OCI-LY3 (cell line): Measurements from ENCODE around the gene C14orf119.

ENCODE experiments used
- H2AFZ ChIP-seq: fragments of 200-600, 300-600 bp; shearing (Covaris generic); 2 replicates; pipeline ENCODE4 v1.6.0; 2014; ENCODE audit warnings: antibody characterized with exemption, low read depth, low read length
- H3K27ac ChIP-seq: fragments of 200-600, 300-600 bp; sonication (generic); 2 replicates; pipeline ENCODE4 v1.5.1; 2014; ENCODE audit warnings: mild to moderate bottlenecking, low read length, moderate library complexity, mixed read lengths
- H3K27me3 ChIP-seq: fragments of 200-600, 300-600 bp; sonication (generic); 2 replicates; pipeline ENCODE4 v1.6.1; 2014; ENCODE audit warnings: low read depth, low read length, mixed read lengths
- H3K36me3 ChIP-seq: fragments of 200-600, 300-600 bp; sonication (generic); replicated peaks from 2 replicates; pipeline ENCODE3; 2014; ENCODE audit warnings: low read depth, low read length, mixed read lengths
- H3K4me1 ChIP-seq: fragments of 300-600, 200-600 bp; sonication (generic); 2 replicates; pipeline ENCODE4 v1.6.1; 2014; ENCODE audit warnings: low read length, mixed read lengths
- H3K4me2 ChIP-seq: fragments of 200-600, 300-600 bp; sonication (generic); 2 replicates; pipeline ENCODE4 v1.6.1; 2014; ENCODE audit warnings: low read length, mixed read lengths
- H3K4me3 ChIP-seq: fragments of 300-600, 200-600 bp; sonication (generic); 2 replicates; pipeline ENCODE4 v1.5.1; 2014; ENCODE audit warnings: antibody characterized with exemption, mild to moderate bottlenecking, low read length, moderate library complexity
- H3K79me2 ChIP-seq: fragments of 300-600, 200-600 bp; shearing (Covaris generic); 2 replicates; pipeline ENCODE4 v1.6.1; 2014; ENCODE audit warnings: mild to moderate bottlenecking, low read length, mixed read lengths
- H3K9ac ChIP-seq: fragments of 300-600, 200-600 bp; shearing (Covaris generic); 2 replicates; pipeline ENCODE4 v1.6.0; 2014; ENCODE audit warnings: mild to moderate bottlenecking, low read length, moderate library complexity
- H3K9me3 ChIP-seq: fragments of 200-600, 300-600 bp; shearing (Covaris generic); 2 replicates; pipeline ENCODE4 v1.6.1; 2014; ENCODE audit warnings: low read length, mixed read lengths; ENCODE audit not compliant: insufficient read depth
- H4K20me1 ChIP-seq: fragments of 200-600, 300-600 bp; sonication (generic); 2 replicates; pipeline ENCODE4 v1.6.1; 2016; ENCODE audit warnings: low read length, mixed read lengths; ENCODE audit not compliant: insufficient read depth
- EZH2phosphoT487 ChIP-seq: fragments of 200-600 bp; shearing (Covaris generic); IDR thresholded peaks from 2 replicates; pipeline ENCODE4 v1.6.1; 2018; ENCODE audit warnings: antibody characterized with exemption, mixed run types, low read depth
- TF ChIP-seq, protein P1 (sequence below): fragments of 200-600, 300-600 bp; sonication (generic); IDR thresholded peaks from 2 replicates; pipeline ENCODE4 v1.5.1; 2014; ENCODE audit warnings: antibody characterized with exemption, low read length, low read depth

The C14orf119 gene

DNA sequence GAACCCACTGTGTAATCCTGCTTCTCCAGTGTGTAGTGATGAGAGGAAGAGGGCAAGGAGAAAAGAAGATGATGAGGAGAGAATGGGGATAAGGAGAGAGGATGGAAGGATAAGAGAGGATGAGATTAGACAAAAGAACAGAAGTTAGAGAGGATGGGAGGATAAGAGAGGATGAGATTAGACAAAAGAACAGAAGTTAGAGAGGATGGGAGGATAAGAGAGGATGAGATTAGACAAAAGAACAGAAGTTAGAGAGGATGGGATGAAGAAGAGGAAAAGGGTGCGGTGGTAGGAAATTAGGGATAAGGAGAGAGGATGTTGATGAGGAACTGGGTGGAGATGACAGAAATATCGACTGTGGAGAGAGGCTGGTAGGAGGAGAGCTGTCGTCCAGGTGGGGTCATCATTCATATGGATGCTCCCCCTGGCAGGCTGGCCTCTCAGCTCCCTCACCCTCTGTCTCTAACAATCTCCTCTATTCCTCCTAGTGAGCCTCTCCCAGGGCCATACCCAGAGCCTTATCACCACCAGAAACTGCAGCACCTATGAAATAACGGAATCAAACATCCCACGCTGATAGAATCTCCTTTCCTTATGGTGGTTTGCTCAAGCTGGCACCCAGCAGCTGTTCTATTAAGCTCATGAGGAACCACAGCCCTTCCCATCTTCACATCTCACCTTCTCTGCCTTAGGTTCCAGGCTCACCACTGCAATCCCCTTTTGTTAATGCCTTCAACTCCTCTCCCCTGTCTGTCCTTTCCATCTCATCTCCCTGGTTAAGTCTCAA is 15.5 kb downstream of the C14orf119 start:
- TF ChIP-seq, protein P1, sequence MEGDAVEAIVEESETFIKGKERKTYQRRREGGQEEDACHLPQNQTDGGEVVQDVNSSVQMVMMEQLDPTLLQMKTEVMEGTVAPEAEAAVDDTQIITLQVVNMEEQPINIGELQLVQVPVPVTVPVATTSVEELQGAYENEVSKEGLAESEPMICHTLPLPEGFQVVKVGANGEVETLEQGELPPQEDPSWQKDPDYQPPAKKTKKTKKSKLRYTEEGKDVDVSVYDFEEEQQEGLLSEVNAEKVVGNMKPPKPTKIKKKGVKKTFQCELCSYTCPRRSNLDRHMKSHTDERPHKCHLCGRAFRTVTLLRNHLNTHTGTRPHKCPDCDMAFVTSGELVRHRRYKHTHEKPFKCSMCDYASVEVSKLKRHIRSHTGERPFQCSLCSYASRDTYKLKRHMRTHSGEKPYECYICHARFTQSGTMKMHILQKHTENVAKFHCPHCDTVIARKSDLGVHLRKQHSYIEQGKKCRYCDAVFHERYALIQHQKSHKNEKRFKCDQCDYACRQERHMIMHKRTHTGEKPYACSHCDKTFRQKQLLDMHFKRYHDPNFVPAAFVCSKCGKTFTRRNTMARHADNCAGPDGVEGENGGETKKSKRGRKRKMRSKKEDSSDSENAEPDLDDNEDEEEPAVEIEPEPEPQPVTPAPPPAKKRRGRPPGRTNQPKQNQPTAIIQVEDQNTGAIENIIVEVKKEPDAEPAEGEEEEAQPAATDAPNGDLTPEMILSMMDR: no peak
- TF ChIP-seq EZH2phosphoT487: no peak
- peaks cover 6% of the 10 kb centered on the region for H3K4me1 ChIP-seq
- H3K36me3 ChIP-seq: no peaks in the 10 kb centered on the region
- H3K9ac ChIP-seq: no peak overlapping the region
- H3K27ac ChIP-seq: no peak overlapping the region
- no peaks in the 10 kb centered on the region for H4K20me1 ChIP-seq
- H3K9me3 ChIP-seq: no peaks in the 10 kb centered on the region
- H3K79me2 ChIP-seq: no peaks in the 10 kb centered on the region
- H3K4me3 ChIP-seq: no peak overlapping the region
- no peak overlapping the region for H3K4me2 ChIP-seq
- H2AFZ ChIP-seq: no peak overlapping the region
- H3K27me3 ChIP-seq: peaks cover 48% of the 10 kb centered on the region

- TF ChIP-seq, protein P1: no peak
- no peak for TF ChIP-seq EZH2phosphoT487
- H3K4me1 ChIP-seq: peaks cover 6% of the 10 kb centered on the region
Observed at GRCh38 chr14:23112359-23113178, 17.3 kb downstream of the C14orf119 start.

GRCh38 chr14:23113431-23114119 is 18.3 kb downstream of the C14orf119 start:
- H3K4me1 ChIP-seq: peaks cover 6% of the 10 kb centered on the region
- no peaks in the 10 kb centered on the region for H4K20me1 ChIP-seq
- H3K79me2 ChIP-seq: no peaks in the 10 kb centered on the region
- H3K27ac ChIP-seq: no peak overlapping the region
- H3K9me3 ChIP-seq: no peaks in the 10 kb centered on the region
- no peaks in the 10 kb centered on the region for H3K36me3 ChIP-seq
- no peak overlapping the region for H2AFZ ChIP-seq
- H3K9ac ChIP-seq: no peak overlapping the region
- no peak overlapping the region for H3K4me2 ChIP-seq
- H3K4me3 ChIP-seq: no peak overlapping the region
- TF ChIP-seq, protein P1: no peak
- TF ChIP-seq EZH2phosphoT487: no peak
- peaks cover 51% of the 10 kb centered on the region for H3K27me3 ChIP-seq

More at GRCh38 chr14:23112359-23113178, 17.3 kb downstream of the C14orf119 start:
- Histone ChIP-seq H3K9me3 (no peaks in the 10 kb centered on the region), H2AFZ (no peak overlapping the region), H3K9ac (no peak overlapping the region), H3K4me3 (no peak overlapping the region), H3K79me2 (no peaks in the 10 kb centered on the region), H3K36me3 (no peaks in the 10 kb centered on the region), H3K27me3 (peaks cover 51% of the 10 kb centered on the region), H4K20me1 (no peaks in the 10 kb centered on the region), H3K4me2 (no peak overlapping the region), H3K27ac (no peak overlapping the region)

DNA sequence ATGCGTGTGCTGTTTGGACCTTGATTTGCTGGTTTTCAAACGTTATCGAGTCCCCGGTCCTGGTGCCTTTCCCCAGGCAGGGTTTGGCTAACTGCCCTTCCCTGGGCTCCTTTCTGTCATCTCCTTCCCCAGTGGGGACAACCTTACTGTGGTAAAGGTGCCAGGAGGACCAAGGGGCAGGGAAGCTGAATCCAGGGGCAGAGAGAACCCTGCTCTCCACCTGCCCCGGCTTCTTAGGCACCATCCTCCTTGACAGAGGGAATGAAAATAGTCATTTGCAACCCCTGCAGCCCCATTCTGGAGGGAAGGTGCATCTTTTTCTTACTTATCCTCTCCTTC is 18.8 kb downstream of the C14orf119 start:
- H3K27me3 ChIP-seq: peaks cover 51% of the 10 kb centered on the region
- H2AFZ ChIP-seq: no peak overlapping the region
- no peak overlapping the region for H3K4me3 ChIP-seq
- no peaks in the 10 kb centered on the region for H4K20me1 ChIP-seq
- H3K4me2 ChIP-seq: no peak overlapping the region
- TF ChIP-seq, protein P1: no peak
- TF ChIP-seq EZH2phosphoT487: no peak
- no peaks in the 10 kb centered on the region for H3K9me3 ChIP-seq
- peaks cover 6% of the 10 kb centered on the region for H3K4me1 ChIP-seq
- no peak overlapping the region for H3K9ac ChIP-seq
- no peak overlapping the region for H3K27ac ChIP-seq
- H3K79me2 ChIP-seq: no peaks in the 10 kb centered on the region
- H3K36me3 ChIP-seq: no peaks in the 10 kb centered on the region
